ENCODE measurements around the gene MYB.

DNA sequence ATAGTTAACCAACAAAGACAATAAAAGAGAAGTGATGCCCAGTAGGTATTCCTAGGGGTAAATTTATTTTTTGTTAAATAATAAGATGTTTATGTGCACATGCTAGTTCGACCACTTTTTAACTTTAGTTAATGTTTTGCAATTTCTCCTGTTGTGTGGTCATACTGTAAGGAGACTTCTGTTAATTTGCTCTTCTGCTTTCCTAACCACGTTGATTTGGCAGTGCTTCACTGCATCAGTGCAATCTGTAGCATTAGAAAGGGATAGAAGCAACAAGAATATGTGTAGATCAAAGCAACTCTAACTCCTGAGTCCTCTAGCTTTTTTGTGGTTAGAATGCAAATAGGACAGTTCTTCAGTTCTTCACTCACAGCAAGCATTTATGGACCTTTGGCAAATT, 13.9 kb downstream of the MYB start:
- TF ChIP-seq TAF1 (IDR thresholded peaks at IDR 0.05; ENCODE audit: low read depth, low read length) (no peak), POLR2A (IDR thresholded peaks at IDR 0.05; ENCODE audit: low read depth, low read length) (no peak), POLR2AphosphoS5 (IDR thresholded peaks at IDR 0.05; ENCODE audit: low read depth, low read length) (no peak), SPI1 (IDR thresholded peaks at IDR 0.05; ENCODE audit: low read depth, low read length) (no peak)
